HG03060 (cell line): Measurements from ENCODE around the gene SAMSN1.
A peak's percentile ranks its signal among the peaks of the same experiment; 100 is the strongest.

Experiments
- ATAC-seq: cut with Tn5 transposase; IDR thresholded peaks from one replicate; pipeline ENCODE4 v1.9.1; 2021; ENCODE audit warnings: low read depth, moderate number of reproducible peaks; ENCODE audit not compliant: unreplicated experiment

Gene SAMSN1

DNA sequence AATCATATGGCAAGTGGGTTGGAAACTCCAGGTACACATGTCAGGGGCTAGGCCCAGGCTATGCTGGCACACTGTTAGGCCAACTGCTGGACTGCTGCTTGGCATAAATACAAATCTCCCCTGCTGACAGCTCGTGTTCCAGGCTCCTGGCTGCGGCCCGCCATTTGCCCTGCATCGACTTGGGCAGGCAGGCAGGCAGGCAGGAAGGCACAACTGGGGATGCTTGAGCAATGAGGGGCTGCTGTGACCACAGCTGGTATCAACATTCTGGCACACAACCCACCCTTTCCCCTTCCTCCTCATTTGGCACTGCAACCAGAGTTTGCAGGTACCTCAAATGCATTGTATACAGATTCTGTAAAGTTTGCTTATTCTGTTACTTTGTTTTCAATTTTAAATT, 53.2 kb downstream of the SAMSN1 start:
- ATAC-seq, result no peak

DNA sequence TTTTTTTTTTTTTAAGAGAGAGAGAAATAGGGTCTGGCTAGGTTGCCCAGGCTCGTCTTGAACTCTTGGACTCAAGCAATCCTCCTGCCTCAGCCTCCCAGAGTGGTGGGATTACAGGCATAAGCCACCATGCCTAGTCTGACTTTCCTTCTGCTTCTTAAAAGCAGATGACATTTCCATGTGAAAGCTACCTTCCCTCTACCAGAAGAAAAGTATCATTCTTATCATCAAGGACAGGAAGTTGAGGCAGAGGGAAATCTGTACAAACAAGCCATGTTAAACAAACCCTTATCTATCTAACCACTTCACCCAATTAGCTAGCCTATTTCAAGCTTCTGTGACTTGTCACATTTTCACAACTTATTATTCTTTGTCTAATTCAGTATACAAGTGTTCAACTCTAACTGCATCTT, 54.8 kb downstream of the SAMSN1 start:
- ATAC-seq, result no peak

DNA sequence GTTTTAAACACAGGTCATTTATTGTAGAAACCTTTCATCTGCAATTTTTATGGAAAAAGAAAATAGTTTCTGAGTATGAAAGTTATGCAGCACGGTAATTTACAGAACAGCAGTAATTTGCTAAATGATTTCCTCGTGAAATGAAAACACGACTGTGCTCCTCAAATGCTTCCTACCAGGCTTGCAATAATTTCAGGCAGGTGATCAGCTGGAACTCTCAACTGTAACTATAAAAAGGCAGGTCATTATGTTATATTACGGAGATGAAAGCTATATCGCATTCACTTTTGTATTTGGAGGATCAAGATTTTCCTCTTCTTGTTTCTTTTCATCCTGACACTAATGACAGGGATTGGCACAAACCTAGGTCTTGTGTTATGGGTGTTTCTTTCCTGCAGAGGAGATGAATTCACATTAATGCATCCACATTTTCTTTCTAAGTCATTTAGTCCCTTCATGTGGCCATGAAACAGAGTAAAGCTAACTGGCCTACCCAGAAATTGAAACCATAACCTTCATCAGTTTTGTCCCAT, 57.4 kb downstream of the SAMSN1 start:
- no peak for ATAC-seq

DNA sequence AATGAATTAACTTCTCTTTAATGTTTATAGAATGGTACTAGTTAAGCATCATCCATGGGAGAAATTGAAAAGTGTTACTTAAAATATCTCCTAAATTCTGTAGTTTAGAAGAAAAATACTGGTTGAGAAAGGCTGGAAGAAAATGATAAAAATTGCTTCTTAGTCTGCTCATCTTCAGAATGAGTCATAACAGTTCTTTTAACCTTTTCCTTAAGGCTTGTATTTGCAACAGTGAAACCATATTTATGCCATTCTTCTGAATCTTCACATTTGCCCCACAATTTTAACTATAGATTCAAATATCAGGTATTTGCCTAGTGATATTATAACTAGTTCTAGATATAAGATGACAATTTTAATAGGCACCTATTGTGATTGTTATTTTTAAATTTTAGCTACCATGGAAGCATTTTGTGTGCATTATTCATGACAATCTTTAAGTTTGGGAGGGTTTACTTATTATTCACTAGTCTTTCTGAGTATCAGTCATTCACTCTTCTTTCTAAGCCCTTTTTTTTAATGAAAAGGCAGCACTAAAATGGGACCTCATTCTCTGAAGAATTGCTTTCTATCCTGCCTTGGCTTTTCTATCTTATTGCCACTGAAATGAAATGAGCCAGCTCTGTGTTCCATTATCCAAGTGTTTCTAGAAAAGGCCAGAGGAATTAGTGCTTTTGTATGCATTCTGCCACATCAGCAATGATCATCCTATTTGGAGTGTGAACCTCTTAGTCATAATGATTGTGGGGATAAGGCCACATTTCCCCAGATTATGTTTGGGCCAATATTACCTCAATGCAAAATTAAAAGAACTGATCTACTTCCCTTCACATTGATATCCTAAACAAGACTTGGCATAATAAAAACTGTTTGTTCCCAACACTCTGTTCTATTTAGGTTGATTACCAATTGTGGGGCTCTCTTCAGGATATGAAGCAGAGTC, 58.4 kb downstream of the SAMSN1 start:
- no peak for ATAC-seq

DNA sequence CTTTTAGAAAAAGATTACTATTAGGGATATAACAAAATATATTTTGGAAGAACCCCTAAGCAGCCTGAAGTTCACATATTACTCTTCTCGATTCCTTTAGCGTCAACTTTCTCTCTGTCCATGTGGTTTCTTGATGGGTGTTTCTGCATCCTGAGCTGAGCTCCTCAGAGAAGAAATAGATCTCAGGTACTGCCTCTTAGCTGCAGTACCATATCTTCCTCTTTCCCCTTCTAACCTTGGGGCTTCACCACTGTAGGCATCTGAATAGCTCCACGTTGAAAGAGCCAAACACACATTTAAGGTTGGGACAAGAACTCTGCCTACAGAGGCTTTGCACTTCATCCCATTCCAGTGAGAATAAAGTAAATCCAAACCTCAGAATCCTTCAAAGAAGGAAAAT, 59.2 kb downstream of the SAMSN1 start:
- no peak for ATAC-seq

DNA sequence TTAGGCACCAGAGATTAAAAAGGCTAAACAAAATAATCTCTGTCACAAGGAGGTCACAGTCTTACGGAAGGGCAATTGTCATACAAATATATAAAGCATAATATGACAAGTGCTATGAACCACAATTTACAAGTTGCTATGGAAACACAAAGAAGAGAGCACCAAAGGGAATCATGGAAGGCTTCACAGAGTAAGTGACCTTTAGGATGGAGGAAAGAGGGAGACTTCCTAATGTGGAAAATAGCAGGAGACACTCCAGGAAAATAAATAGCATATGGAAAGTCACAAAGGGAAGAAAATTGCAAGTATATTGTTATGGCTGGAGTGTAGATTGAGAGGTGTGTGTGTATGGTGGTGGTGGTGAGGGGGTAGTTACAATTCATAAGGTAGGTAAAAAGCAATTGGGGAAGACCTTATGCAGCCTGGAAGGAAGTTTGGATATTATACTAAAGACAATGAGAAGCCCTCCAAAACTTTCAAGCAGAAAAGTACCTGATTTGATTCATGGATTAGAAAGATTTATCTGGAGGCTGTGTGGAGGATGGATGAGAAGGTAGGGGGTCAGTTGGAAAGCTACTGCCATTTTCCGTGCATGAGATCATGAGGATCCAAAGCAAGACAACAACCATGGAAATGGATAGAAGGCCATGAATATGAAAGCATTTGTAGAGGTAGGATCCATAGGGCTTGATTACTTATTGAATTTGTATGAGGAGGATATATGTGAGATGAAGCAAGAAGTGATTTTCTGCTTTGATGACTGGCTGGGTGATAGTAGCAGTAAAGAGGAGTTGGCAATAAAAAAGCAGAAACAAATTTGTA, 61.7 kb downstream of the SAMSN1 start:
- no peak for ATAC-seq

DNA sequence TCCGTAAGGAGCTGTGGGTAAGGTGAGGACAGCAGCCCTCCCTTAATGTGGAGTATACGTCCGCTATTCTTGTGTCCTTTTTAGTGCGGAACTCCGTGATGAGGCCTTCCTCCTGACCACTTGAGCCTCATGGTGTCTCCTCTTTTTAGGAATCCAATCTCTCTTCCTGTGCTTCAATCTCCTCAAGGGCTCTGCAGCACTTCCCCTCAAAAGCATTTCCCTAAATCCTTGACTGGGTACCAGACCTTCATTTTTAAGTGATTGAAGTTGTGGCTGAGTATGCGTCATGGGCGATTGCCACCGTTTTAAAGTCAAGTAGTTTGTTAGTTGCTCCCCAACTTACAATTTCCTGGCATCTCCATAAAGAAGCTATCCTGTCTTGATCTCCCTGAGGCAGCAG, 62.8 kb downstream of the SAMSN1 start:
- ATAC-seq, result no peak

DNA sequence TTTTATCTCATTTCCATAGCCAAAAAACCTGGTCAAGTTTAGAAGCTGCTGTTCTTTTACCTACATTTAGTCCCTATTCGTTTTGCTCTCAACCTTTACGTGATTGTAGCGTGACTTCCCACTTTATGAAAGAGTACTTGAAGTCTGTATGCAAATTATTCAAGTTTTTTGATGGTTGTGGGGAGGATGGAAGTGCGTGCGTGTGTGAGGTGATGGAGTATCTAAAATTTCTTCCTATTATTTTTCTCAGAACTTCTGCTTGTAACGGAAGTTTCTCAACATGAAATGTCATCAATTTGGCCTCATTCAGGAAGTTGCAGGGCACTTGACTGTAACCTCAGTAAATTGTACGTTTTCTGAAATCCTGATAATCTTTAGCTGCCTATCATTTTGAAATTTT, 64.0 kb downstream of the SAMSN1 start:
- ATAC-seq, result no peak

DNA sequence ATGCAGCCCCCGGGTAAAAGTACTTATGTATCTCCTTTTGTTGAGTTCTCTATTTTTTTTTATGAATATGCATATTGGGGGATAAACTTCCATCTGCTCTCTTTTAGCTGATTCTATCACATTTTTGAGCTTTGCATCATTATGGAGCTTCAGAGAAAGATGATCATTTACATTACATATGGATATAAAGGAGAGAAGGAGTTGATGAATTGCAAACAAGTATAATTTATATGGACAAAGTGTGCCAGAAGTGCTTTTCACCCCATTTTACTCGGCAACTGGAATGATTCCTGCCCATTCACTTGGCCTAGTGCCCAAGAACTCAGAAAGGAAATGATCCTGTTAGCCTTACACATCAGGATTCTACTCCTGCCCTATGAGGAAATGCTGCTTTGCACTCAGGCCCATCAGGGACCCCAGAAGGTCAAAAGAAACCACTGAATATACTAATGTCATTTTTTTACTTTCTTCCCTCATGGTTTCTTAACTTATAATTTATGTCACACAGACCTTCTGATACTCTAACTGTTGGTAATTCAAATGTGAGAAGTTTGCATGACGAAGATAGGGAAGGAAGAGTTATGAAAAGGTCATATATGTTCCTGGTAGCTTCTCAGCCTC, 65.6 kb downstream of the SAMSN1 start:
- ATAC-seq, result no peak

DNA sequence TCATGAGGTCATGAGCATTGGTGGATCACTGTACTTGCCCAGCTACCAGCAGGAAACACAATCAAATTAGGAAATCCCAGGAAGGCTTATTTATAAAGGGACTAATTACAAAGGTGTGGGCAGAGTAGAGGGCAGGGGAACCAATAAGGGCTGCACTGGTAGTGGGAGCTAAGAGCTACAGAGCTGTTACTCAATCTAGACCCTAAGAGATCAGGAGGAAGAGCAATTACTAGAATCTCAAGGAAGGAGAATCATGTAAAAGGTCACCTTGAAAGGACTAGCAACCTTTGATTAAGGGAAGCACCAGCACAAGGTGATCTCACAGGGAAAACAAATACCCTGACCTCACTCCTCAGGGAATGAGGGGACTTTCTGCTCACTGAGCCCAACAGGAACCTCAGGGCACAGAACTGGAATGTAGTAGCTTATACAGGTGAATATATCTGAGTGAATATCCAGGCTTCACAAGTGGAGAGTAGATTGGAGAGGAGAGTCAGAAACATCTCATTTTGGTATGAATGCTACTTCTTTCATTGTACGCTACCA, 66.8 kb downstream of the SAMSN1 start:
- no peak for ATAC-seq

DNA sequence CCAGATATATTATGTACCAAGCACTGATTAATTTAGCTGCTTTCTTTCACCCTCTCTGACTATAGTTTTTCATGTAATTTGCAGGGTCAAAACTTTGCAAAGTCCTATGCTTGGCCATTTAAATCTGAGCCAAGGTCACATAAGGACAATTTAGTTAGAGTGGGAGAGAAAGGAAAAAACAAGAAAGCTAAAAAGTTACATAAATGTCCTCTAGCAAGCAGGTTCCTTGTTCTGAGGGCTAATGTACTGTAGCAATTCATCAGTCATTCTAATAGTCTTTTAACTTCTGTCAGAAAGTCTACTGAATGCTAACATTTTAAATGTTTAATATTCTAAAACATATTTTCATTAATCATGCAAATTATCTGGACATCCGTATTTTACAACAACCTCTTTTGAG, 68.3 kb downstream of the SAMSN1 start:
- ATAC-seq, result no peak

DNA sequence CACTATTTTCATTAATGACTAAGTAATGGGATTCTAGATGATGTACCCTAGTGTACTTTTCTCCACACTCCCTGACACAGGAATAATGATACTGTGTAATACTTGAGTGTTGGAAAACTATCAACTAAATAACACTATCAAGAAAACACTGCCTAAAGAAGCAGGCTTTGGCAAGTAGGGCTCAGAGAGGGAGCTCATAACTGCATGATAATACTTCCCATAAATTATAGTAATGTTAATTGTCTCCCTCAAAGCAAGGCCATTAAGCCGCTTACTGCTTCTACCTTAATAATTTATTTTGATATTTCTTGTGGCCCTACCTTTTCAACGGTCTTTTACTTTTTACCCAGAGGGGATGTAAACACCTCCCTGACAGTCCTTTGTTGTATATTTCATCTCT, 69.0 kb downstream of the SAMSN1 start:
- ATAC-seq, result no peak

DNA sequence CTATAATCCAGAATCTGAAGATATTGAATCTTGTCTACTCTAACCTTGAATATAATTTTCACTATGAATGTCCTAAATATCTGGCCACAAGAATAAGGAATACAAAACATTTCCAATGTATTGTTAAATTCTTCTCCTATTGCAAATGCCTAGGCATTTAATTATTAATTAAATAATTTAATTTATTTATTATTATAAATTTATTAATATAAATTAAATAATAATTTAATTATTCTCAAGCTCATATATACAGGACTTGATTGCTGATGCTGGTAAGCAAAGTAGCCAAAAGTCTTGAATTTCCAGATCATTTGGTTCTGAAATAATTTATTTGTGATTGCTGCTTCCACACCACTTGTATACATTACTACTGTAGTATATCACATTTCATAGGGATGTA, 71.1 kb downstream of the SAMSN1 start:
- no peak for ATAC-seq

DNA sequence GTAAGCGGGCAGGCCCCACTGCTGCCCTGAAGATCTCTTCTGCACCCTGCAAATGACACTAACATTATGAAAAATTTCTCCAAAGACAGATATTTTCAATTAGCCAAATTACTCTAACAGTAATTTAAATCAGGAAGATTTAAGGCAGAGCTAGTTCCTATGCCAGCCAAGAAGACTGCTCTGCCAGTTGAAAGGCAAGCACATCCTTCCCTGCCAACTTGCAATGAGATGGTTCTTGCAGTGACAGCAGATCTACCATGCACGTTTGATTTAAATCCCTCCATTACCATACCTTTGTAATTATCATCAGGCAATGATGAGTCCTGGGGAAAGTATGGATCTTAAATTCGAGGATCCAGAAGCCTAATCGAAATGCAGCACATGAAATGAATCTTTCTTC, 76.5 kb downstream of the SAMSN1 start:
- ATAC-seq, result no peak

DNA sequence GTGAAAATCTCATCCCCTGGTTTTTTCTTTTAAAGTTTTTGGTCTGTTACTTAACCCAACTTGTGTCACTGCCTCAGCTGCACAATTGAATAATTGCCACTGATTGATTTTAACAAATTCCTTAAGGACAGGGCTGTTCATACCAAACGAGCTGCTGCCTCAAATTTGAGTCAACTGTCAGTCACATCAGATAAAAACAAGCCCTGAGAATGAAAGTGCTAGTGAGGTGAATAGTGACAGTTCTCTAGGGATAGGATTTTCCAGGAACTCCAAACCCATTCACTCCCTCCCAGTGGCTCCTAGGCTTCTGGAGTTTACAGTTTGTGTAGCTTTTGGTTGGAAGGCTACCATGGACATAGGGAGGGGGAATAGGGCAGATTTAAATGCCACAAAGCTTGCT, 79.4 kb downstream of the SAMSN1 start:
- ATAC-seq, result no peak

DNA sequence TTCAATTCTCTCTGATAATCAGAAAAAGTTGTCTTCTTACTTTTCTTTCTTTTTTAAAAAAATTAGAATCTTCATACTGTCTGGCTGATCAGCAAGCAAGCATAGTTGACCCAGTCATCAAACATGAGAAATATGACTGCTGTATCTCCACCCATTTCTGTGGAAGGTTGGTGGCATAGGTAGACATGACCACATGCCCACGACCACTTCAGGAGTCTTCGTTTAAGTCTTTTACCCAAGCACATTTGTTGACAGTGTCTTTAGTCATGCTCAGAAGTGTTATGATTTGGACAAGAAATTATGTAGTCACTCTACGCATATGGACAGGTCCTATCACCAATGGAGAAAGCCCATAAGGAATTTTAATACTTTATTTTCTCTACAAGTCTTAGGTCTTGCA, 88.4 kb downstream of the SAMSN1 start:
- ATAC-seq, result no peak

DNA sequence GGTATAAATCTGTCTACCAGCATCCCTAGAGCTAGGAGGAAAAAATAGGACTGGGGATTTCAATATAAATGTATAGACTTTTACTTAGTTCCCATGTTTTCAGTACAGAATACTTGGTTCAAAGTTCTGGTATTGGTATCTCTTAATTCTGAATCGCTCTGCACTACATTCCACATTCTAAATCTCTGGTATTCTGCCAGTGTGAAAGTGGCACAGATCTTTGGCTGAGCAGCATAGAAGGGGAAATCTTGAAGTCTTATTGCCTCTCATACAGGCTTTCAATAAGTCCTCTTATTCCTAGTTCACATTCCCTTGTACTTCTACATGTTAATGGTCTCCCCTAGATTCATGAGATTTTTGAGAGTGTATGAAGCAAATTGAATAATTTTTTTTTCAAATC, 89.2 kb downstream of the SAMSN1 start:
- ATAC-seq, result no peak

DNA sequence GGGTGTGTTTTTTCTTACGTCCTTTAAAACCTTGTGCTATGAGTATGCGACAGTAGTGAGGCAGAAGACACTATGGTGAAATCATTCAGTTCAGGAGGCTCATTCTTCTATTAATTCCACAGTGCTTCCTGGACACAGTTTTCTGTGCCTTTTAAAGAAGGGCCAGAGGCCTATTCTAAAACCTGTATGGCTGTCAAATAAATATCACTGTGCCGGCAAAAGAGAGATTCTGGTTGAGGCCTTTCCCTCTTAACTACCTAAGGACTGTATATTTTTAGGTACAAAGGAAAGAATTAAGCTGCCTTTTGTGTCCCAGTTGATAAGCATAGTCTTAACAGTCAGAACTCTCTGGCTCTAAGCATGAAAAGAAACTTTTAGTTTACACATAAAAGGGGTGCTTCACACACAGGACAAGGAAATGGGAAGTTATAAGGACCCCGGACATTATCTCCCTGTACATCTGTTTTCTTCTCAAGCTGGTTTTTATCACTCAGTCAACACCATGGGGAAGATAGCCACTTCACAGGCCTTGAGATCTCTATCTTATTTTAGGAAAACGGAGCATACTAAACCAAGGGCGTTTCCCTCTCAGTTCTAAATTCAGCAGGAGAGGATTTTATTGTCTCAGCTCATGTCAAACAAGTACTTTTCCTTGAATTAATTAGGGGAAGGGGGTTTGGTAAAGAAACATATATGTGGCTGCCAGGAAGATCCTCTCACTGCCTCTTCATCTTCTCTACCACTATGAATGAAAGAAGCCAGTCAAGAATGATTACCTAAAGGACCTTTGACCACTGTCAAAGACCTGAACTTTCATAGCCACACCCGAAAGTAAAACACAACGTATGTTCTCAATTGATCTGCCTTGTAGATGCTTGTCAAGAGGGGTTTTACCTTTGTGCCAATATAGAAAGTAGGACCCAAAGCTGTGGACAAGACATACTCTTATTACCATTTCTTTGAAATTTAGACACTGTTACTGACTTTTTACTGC, 91.8 kb downstream of the SAMSN1 start:
- peak; percentile 46 for ATAC-seq

DNA sequence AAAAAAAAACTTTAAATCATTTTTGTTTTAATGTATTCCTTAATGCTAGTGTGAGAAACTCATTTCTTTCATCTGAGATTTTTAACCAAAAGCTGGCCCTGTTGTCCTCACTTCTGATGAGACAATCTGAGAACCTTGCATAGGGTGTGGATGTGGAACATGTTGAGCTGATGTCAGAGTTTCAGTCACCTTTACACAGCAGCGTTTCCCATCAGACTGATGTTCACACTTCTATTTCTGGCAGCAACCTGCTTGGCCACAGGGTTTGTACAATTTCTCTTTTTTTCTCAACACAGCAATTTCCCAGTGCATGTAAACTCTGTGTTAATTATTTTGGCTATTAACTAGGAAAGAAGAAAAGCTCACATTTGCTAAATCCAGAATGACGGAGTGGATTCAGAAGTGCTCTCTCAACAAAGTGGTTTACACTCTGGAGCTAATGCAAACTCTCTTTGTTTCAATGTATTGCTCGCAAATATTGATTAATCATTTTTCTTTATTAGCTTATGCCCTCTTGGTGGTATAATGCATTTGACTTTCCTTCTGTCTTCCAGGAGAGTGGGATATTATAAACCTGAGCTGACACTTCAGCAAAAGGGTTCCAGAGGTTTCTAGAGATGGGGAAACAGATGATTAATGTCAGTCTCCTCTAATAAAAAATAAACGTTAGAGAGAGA, 92.6 kb downstream of the SAMSN1 start:
- peak; percentile 77 for ATAC-seq
